COLO668 (cell line): Measurements from ENCODE around the gene CLECL1.
"Not testable (repeated sequence)": the region's sequence is repeated elsewhere in the genome, so short reads cannot be mapped to it uniquely, and the experiment has no call there.

ENCODE experiments used
- DNase-seq: peaks from one replicate; lab custom pipeline; 2025; ENCODE audit not compliant: unreplicated experiment; lab: John Stamatoyannopoulos, UW

The CLECL1 gene

DNA sequence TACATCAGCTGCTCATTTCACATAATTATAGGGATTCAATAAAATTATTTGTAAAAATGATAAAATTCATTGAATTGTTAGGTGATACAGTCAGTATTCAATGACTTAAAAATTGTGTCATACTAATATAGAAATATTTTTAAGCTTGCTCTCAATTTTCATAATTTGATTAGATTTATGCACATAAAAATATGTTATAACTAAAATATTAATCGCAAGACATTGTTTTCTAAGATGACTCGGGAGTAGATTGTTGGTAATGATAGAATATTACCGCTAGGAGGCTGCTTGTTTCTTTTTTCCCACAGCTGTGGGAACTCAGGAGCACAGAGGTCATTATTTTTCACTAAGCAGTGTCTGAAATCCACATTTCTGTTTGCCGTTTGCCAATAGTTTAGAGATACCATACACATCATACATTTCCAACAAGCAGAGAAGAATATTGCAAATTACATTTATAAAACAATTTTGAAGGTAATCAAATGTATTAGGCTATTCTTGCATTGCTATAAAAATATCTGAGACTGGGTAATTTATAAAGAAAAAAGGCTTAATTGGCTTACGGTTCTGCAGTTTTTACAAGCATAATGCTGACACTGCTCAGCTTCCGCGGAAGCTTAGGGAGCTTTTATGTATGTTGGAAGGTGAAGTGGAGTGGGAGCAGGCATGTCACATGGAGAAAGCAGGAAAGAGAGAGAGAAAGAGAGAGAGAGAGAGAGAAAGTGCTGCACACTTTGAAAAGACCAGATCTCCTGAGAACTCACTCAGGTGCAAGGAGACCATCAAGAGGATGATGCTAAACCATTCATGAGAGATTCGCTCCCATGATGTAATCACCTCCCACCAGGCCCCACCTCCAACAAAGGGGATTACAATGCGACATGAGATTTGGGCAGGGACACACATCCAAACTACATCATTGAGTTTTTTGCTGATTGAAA is 18.6 kb upstream of the CLECL1 start:
- DNase-seq = no peak

DNA sequence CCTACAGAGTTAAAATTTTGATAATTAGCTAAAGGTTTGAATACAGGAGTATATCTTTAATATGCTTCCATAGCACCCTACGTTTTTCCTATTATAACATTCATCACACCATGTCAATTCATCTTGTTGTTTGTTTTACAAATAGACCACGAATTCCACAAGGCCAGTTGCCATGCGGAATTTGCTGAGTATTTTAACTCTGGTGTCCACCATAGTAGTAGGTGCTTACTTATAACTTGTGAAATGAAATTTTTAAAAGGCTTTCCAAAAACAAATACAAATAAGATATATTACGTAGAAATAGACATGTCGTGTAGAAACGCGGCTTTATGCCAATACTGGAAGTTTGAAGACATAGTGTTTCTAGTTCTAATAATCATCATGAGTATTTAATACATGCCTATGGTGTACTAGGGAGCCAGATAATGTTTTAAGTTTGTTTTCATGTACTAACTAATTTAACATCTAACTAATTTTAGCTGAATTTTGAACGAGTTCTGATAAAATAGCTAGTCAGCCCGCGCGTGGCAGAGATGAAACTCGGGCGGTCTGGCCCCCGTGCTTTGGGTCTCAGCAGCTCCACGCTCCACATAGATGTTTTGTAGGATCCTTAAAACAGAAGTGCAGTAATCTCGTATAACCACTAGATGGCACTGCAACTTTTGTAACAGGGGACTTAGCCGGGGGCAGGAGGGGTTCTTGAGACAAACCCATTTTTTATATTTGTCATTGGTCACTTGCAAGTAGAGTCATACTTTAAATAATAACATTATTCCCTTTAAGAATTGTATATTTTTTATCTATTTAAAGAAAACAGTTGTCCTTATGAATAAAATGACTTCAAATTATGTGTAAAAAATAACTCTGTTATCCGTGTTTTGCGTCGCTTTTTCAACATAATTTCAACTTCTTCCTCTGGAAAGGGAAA is 17.6 kb upstream of the CLECL1 start:
- DNase-seq = peak; percentile 9

DNA sequence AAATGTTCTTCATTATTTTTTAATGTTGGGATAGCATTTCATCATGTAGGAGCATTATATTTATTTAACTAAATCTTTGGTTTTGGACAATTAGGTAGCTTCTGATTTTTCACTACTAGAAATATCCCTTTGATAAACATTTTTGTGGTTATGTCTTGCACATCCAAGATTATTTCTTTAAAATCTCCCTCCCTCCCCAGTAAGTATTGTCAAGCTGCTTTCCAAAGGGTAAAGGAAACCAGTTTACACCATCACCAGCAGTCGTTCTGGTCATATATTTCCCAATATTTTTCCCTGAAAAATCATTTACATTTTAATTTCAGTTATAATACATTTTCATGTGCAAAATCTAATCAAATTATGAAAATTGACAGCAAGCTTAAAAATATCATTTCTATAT is 16.7 kb upstream of the CLECL1 start:
- DNase-seq = no peak

DNA sequence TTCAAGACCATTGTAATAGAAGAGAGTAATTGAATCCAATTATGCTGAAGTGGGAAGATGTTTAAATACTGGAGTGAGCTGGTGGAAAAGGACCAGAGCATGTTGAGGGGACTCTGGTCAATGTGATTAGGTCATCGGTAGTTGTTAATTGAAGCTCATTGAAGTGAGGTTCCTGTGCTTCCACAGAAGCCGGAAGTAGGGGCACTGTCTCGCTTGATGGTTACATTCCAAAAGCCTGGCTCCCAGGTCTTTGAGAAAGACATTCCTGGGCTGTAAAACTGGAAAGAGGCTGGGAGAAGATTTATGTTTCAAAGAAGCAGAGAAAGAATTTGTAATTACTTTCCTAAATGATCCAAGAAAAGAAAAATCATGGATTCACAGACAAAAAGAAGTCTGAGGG is 12.3 kb upstream of the CLECL1 start:
- DNase-seq = no peak

DNA sequence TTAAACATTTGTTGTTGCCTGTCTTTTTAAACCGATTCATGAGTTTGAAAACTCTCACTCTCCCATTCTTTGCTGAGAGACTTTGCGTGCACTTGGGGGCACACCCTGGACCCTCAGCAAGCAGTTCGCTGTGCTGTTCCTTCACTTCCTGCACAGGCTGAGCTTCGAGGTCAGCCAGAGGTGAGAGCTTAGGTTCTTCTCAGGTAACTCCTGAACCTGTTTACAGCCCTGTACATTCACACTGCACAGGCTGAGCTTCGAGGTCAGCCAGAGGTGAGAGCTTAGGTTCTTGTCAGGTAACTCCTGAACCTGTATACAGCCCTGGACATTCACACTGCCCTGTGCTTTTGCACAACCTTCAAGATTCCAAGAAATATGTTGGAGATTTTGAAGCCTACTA is 9.8 kb upstream of the CLECL1 start:
- DNase-seq = no peak

DNA sequence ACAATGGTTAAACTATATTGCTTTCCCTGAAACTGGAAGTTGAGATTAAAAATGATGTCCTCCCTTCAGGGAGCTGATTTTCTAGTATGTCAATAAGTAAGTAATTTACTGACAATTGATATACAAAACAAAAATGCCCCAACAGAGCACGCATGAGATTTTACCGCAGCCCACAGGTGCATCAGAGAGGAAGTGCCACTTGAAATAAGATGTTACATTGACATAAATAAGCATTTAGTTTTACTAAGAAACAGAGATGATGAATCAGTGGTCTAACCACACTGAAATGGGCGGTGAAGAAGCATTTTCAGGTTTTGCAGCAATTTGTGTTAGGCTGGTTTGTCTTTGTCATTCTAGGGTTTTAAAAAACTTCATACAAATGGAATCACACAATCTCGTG is 8.8 kb upstream of the CLECL1 start:
- no peak for DNase-seq

DNA sequence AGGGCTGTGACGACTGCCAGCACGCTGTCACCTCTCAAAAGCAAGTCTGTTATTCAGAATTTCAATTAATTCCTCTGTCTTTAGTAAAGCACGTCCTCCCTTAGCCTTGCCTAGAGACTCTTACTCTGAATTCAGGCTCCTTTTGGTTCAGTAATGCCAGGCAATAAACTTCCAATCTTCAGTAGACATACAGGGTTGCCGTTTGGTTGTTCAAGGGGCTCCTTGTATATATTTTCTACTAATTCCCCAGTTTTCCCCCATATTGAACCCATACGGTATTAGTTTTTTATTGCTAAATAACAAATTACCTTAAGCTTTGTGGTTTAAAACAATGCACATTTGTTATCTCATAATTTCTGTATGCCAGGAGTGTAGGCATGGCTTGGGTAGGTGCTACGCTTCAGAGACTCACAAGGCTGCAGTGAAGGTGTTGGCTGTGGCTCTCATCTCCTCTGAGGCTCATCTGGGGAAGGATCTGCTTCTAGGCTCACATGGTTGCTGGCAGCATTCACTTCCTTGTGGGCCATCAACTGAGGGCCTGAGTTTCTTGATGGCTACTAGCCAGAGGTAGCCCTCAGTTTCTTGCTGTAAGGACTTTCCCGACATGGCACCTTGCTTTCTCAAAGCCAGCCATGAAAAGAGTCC is 7.3 kb upstream of the CLECL1 start:
- no peak for DNase-seq

DNA sequence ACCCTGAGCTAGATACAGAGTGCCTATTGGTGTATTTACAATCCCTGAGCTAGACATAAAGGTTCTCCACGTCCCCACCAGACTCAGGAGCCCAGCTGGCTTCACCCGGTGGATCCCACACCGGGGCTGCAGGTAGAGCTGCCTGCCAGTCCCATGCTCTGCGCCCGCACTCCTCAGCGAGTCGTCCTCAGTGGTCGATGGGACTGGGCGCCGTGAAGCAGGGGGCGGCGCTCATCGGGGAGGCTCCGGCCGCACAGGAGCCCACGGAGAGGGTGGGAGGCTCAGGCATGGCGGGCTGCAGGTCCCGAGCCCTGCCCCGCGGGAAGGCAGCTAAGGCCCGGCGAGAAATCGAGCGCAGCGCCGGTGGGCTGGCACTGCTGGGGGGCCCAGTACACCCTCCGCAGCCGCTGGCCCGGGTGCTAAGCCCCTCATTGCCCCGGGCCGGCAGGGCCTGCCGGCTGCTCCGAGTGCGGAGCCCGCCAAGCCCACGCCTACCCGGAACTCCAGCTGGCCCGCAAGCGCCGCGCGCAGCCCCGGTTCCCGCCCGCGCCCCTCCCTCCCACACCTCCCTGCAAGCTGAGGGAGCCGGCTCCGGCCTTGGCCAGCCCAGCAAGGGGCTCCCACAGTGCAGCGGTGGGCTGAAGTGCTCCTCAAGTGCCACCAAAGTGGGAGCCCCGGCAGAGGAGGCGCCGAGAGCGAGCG is 6.7 kb upstream of the CLECL1 start:
- DNase-seq = not testable (repeated sequence)

DNA sequence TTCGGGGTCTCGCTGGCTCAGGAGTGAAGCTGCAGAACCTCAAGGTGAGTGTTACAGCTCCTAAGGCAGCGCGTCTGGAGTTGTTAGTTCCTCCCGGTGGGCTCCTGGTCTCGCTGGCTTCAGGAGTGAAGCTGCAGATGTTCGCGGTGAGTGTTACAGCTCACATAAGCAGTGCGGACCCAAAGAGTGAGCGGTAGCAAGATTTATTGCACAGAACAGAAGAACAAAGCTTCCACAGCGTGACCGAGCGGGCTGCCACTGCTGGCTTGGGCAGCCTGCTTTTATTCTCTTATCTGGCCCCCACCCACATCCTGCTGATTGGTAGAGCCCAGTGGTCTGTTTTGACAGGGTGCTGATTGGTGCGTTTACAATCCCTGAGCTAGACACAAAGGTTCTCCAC is 6.0 kb upstream of the CLECL1 start:
- not testable (repeated sequence) for DNase-seq

DNA sequence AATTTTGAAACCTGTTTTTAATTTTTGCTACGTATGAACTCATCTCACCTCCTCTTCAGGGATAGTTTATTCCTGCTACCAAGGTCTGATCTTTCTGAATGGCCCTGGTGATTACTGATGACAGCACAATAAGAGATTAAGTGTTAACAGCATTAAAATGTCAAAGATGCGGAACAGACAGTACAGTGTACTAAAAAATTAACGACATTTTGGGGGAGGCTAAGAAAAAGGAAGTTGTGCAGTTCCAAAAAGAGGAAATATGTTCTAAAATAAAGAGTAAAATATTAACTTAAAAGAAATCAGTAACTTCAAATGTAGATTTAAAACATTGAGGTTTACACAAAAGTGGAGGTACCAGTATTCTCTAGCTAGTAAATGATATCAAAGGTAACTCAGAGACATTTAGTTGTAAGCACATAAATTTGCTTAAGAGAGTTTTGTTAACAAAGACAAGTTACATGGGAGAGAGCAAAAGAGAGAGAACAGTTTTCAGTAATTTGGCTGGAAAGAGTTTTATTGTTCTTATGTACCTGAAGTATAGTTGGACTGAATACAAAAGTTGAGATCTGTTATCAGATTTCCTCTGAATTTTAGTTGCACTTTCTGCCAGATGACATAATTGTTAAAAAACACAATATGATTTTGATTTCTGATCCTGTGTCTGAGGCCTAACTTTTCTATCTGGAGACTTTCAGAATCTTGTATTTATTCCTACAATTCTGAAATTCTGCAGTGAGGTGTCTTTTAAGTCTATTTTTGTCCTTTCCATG is 4.2 kb upstream of the CLECL1 start:
- no peak for DNase-seq

DNA sequence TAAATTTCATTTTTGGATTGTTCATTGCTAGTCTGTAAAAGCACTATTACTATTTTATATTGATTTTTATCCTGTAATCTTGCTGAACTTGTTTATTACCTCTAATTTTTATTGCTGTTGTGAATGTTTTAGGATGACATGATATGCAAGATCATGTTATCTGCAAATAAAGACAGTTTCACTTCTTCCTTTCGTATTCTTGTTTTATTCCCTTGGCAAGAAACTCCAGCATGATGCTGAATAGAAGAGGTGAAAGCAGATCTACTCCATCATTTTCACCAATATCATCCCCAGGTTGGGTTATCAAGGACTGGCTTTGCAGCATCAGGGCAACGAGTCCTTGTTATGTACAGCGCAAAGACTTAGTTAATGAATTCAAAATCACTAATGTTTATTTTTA is 2.7 kb upstream of the CLECL1 start:
- DNase-seq = no peak

DNA sequence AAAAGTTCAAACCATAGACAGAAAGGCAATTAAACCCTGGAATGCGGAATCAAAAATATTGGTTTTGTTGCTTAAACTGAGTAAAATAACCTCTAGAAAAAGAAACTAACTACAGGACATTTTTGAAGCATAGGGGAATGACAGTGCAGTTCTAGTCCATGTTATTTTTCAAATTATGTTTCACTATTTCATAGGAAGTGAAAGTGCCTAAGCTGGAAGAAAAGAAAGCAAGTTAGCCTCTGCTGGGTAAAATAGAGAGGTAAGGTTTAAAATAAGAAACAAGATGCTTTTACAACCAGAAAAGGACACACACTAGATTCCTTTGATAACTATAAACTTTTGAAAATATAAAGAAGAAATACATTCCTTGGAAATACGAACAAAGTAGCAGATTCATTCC is 1.1 kb downstream of the CLECL1 start:
- DNase-seq = no peak

DNA sequence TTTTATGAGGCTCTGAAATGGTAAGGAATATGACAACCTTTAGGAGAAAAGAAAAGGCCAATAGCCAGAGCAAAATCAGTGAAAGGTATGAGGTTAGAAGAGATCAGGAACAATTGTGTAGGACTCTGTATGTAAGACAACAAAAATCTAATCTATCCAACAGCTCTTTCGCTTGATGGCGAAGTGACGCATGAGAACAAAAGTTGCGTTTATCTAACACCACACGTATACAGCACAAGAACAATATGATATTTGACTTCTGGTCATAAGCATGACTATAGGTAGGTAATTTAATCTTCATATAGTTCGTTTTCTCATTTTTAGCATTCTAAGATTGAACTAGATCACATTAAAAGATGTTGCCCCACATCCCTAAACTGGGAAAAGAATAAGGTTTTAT is 1.5 kb downstream of the CLECL1 start:
- no peak for DNase-seq

DNA sequence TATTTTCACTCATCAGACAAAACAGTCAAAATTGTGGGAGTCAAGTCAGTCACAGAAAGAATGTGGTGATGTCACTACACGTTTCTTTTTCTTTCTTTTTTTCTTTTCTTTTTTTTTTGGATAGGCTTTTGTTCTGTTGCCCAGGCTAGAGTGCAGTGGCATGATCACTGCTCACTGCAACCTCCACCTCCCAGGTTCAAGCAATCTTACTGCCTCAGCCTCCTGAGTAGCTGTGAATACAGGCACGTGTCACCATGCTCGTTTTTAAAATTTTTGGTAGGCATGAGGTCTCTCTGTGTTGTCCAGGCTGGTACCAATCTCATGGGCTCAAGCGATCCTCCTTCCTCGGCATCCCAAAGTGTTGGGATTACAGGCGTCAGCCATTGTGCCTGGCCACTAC is 2.3 kb downstream of the CLECL1 start:
- DNase-seq = no peak

DNA sequence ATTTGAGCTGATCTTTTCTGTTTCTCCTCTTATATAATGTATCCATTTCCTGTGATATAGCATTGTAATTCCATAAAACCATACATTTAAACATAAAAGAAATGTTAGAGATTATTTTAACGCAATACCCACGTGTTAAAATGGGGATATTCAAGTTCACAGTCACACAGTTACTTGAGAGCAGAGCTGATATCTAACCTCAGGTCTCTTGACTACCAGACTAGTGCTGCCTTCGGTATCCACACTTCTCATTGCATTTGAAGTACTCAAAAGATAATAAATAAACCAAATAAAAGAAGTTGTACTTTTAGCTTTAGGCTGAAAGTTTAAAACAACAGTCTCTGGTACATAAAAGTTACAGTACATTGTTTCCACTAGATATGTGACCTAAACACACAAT is 2.9 kb downstream of the CLECL1 start:
- no peak for DNase-seq

DNA sequence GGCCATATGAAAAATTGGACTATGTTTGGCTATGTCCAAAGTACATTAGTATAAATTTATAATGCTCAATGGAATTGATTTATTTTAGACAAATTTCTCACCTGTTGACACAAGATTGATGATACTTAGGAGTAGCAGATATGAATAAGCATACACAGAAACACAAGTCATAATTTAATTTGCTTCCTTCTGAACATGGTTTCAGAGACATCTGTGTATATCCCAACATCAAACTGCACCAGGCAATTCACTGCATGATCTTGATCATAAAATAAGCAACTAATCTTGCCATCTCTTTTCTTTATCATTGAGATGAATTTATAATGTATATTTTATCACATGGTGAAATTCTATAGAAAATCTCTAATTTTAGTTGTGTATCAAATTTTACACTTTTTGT is 3.8 kb downstream of the CLECL1 start:
- DNase-seq = no peak

DNA sequence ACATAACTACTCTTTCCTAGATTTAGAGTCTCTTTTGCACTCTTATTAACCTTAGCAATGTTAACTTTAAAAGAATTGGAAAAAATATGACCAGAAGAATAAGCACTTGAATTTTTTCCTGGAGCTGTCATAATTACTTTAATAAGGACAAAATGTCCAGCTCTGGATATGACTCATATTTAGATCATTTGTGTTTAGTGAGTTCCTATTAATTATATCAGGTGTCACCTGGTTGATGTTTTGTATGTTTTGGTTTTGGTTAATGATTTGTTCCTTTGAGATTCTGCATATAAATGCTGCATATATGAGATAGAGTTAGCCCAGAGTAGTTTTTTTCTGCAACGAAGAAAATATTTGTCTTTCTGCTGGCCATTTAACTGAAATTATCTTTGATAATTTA is 5.1 kb downstream of the CLECL1 start:
- DNase-seq = no peak

DNA sequence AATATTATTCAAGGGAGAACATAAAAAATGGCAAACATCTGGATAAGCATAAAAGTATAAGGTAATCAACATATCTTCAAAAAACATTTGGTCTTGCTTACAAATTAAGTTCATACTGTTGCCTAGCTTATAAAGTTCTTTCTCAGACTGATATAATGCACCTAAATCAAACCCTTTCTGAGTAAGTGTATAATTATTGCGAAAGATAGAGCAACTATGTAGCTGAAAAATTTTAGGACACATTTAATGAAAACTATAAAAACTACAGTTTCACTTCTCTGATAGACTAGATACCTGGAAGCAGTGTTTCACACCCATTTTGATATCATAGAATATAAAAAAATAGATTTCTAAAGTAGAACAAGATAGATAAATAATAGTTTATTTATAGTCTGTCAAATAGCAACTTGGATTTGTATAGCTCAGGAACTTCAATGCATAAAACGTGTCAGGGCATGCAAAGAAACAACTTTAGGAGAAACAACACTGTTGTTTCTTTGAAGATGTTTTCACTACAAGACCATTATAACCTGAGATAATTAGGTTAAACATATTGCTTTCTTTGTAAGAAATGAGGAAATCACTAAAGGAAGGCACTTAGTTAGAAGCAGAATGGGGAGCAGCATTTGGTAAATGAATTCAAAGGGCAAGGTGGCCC is 7.6 kb downstream of the CLECL1 start:
- no peak for DNase-seq

DNA sequence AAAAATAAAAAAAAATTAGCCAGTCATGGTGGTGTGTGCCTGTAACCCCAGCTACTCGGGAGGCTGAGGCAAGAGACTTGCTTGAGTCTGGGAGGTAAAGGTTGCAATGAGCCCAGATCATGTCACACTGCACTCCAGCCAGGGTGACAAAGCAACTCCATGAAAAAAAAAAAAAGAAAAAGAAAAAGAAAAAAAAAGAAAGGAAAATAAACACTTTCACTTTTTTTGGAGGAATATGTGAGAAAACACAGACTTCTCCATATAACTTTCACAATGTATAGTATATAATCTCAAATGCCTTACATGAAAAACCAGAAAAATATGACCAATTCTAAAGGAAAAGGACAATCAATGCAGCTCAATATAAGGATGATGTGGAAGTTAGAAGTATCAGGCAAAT is 8.9 kb downstream of the CLECL1 start:
- DNase-seq = no peak
